NCI-H748 (cell line): Measurements from ENCODE around the gene HAX1.
"Not testable (repeated sequence)": the region's sequence is repeated elsewhere in the genome, so short reads cannot be mapped to it uniquely, and the experiment has no call there.

ENCODE experiments used
- DNase-seq: peaks from one replicate; lab custom pipeline; 2025; ENCODE audit not compliant: unreplicated experiment; lab: John Stamatoyannopoulos, UW

The HAX1 gene

DNA sequence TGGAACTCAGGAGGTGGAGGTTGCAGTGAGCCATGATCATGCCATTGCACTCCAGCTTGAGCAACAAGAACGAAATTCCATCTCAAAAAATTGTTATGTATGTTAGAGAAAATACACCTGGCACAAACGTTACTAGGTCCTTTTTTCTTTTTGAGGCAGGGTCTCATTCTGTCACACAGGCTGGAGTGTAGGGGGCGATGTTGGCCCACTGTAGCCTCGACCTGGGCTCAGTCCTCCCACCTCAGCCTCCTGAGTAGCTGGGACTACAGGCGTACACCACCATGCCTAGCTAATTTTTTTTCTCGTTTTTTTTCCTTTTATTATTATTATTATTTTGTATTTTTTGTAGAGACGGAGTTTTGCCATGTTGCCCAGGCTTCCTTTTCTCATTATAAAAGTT, 4.4 kb downstream of the HAX1 start:
- DNase-seq: no peak

DNA sequence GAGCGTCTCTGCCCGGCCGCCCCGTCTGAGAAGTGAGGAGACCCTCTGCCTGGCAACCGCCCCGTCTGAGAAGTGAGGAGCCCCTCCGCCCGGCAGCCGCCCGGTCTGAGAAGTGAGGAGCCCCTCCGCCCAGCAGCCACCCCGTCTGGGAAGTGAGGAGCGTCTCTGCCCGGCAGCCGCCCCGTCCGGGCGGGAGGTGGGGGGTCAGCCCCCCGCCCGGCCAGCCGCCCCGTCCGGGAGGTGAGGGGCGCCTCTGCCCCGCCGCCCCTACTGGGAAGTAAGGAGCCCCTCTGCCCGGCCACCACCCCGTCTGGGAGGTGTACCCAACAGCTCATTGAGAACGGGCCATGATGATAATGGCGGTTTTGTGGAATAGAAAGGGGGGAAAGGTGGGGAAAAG, 15.2 kb downstream of the HAX1 start:
- not testable (repeated sequence) for DNase-seq

DNA sequence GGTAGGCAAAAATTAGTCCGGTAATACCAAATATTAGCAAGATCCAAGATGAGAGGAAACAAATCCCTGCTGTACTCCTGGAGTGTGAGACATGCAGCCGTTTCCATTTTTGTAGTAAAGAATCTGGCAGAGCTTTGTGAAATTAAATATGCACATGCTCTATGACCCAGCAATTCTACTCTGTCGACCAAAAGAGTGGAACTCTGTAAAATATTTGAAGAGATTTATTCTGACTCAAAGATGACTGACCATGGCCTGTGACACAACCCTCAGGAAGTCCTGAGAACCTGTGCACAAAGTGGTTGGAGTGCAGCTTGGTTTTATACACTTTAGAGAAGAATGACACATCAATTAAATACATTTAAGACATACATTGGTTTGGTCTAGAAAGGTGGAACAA, 16.2 kb downstream of the HAX1 start:
- no peak for DNase-seq

- DNase-seq: no peak
These were observed 18.5 kb downstream of the HAX1 start for GRCh38 chr1:154290921-154291320.

GRCh38 chr1:154295408-154296235, 23.2 kb downstream of the HAX1 start:
- DNase-seq: no peak

DNA sequence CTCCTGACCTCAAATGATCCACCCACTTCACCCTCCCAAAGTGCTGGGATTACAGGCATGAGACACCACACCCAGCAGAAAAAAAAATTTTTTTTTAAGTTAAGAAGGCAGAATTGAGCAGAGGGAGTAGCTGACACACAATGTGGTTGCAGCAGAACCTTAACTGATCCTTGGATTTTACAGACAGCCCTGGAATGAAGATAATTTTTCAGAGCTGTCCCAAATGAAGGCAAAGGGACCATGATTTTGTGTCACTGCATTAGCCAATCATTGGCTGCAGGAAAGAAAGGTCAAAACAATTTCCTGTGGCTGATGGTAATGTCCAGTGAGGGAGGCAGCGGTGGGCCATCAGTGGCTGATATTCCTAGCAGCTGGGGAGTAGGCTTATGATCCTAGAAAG, 29.2 kb downstream of the HAX1 start:
- no peak for DNase-seq

DNA sequence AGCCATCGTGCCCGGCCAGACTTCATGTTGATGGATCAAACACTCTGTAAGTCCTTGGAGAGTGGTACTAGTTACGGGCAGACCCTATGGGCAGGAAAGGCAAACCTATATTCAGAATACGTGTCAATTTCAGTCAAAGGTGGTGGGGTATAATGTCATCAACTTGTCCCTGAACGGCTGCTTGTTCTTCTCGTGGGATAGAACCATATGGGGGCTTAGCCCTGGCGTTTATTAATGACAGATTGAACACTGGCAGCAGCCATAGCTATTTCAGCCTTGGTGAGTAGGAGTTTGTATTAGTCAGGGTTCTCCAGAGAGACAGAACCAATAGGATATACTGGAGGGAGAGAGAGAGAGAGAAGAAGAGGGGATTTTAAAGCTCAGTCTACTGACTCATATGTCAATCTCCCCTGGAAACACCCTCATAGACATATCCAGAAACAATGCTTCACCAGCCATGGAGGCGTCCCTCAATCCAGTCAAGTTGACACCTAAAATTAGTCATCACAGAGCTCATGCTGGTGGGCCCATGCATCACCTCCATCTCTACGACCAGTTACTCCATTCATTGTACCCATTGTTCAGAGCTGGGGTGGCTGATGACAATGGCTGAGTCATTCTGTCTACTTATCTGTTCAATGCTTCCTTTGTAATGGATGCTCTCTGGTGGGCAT, 32.4 kb downstream of the HAX1 start:
- DNase-seq: no peak

- no peak for DNase-seq
These were observed 33.7 kb downstream of the HAX1 start for GRCh38 chr1:154306151-154306550.

- DNase-seq: not testable (repeated sequence)
These were observed 35.3 kb downstream of the HAX1 start for GRCh38 chr1:154307670-154308270.

GRCh38 chr1:154309136-154309535, 36.7 kb downstream of the HAX1 start:
- DNase-seq: not testable (repeated sequence)

DNA sequence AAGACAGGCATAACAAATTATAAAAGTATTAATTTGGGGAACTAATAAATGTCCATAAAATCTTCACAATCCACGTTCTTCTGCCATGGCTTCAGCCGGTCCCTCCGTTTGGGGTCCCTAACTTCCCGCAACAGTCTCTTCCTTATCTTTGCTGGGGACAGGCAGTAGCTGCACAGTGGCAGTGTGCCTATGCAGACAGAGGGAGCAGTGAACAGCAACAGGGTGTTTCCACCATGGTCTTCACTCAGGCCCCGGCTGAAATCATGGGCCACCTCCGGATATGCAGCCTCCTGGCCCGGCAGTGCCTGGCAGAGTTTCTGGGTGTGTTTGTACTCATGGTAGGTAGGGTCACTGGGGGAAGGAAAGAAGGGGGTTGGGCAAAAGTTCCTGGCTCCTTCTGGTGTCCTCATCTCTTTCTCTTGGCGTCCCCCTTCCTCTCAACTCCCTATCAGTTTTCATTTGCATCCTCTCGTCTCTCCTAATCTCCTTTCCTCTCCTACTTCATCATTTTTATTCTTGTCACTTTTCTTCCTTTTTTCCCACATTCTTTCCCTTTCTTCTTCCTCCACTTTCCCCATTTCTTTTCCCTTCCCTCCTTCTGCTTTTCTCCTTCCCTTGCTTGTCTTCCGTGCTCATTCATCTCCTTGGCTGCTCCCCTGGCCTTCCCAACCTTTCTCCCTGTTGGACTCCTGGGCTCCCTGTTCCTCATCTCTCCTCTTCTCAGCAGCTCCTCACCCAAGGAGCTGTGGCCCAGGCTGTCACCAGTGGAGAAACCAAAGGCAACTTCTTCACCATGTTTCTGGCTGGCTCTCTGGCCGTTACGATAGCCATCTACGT, 40.0 kb downstream of the HAX1 start:
- not testable (repeated sequence) for DNase-seq

DNA sequence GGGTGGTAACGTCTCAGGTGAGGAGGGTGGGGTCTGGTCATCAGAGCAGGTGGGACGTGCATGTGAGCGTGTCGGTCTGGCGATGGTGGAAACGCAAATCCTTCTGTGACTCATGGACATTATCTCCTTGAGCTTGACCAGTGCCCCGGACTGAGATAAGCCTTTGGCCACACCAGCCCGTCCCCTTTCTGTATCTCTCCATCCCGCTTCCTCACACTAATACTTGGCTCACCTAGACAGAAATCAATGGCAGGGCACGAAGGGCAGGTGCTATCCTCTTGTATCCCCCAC, 40.6 kb downstream of the HAX1 start:
- DNase-seq: no peak

DNA sequence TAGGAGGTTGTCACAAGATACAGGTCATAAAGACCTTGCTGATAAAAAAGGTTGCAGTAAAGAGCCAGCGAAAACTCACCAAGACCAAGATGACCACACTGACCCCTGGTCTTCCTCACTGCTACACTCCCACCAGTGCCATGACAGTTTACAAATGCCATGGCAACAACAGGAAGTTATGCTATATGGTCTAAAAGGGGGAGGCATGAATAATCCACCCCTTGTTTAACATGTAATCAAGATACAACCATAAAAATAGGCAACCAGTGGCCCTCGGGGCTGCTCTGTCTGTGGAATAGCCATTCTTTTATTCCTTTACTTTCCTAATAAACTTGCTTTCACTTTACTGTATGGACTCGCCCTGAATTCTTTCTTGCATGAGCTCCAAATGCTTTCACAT, 41.8 kb downstream of the HAX1 start:
- DNase-seq: not testable (repeated sequence)

GRCh38 chr1:154316704-154317103, 44.3 kb downstream of the HAX1 start:
- DNase-seq: no peak

- DNase-seq: no peak
These were observed 46.0 kb downstream of the HAX1 start for GRCh38 chr1:154318386-154318785.

GRCh38 chr1:154320882-154321608, 48.6 kb downstream of the HAX1 start, which contains the start of gene AQP10:
Gene AQP10 (plus strand): TSS chr1:154321093. CDS start chr1:154321156, 63 bp downstream.
- DNase-seq: no peak

GRCh38 chr1:154321609-154321934, 49.1 kb downstream of the HAX1 start:
- DNase-seq: not testable (repeated sequence)

- no peak for DNase-seq
These were observed 51.1 kb downstream of the HAX1 start for GRCh38 chr1:154323493-154323892.

GRCh38 chr1:154324241-154324640, 51.8 kb downstream of the HAX1 start:
- no peak for DNase-seq

- peak; percentile 84 for DNase-seq
These were observed 52.5 kb downstream of the HAX1 start, which contains the start of gene ATP8B2 for GRCh38 chr1:154324669-154325582. Gene ATP8B2 (plus strand): TSS chr1:154325525. CDS start chr1:154328142, 2,617 bp downstream.
